ENCODE results near the gene GAPDHS. TPM values are rescaled to one million over a fixed set of nuclear protein-coding genes. Genes with fewer than 3 reads are reported as not detected.

The GAPDHS gene
- total RNA-seq: not detected

- Histone ChIP-seq H3K27me3 (ENCODE audit: insufficient read depth, low read length) (peaks cover 3% of the 10 kb centered on the region), H3K4me1 (ENCODE audit: insufficient read depth, low read length) (peaks cover 9% of the 10 kb centered on the region), H3K9me3 (ENCODE audit: low read depth, low read length) (no peaks in the 10 kb centered on the region), H3K4me3 (ENCODE audit: low read length) (no peak within 1 kb of the TSS)
These were observed at the start of gene GAPDHS for GRCh38 chr19:35533201-35533821. TSS of gene GAPDHS (plus strand) at chr19:35533456. CDS start at chr19:35533528, 72 bp downstream.

GRCh38 chr19:35484252-35485036, 48.8 kb upstream of the GAPDHS start:
- Histone ChIP-seq H3K27me3 (ENCODE audit: insufficient read depth, low read length) (no peaks in the 10 kb centered on the region), H3K4me3 (ENCODE audit: low read length) (no peak overlapping the region), H3K4me1 (ENCODE audit: insufficient read depth, low read length) (no peaks in the 10 kb centered on the region), H3K9me3 (ENCODE audit: low read depth, low read length) (no peaks in the 10 kb centered on the region)

- no peak overlapping the region for H3K4me3 ChIP-seq (ENCODE audit: low read length)
These were observed 47.0 kb upstream of the GAPDHS start for GRCh38 chr19:35486268-35486708.

GRCh38 chr19:35487656-35488182, 45.5 kb upstream of the GAPDHS start:
- H3K9me3 ChIP-seq (ENCODE audit: low read depth, low read length): no peaks in the 10 kb centered on the region
- no peaks in the 10 kb centered on the region for H3K27me3 ChIP-seq (ENCODE audit: insufficient read depth, low read length)
- no peak overlapping the region for H3K4me3 ChIP-seq (ENCODE audit: low read length)
- H3K4me1 ChIP-seq (ENCODE audit: insufficient read depth, low read length): no peaks in the 10 kb centered on the region

More at GRCh38 chr19:35486268-35486708, 47.0 kb upstream of the GAPDHS start:
- no peaks in the 10 kb centered on the region for H3K9me3 ChIP-seq (ENCODE audit: low read depth, low read length)
- H3K27me3 ChIP-seq (ENCODE audit: insufficient read depth, low read length): no peaks in the 10 kb centered on the region
- H3K4me1 ChIP-seq (ENCODE audit: insufficient read depth, low read length): no peaks in the 10 kb centered on the region

- Histone ChIP-seq H3K4me3 (ENCODE audit: low read length) (no peak overlapping the region), H3K27me3 (ENCODE audit: insufficient read depth, low read length) (no peaks in the 10 kb centered on the region)
These were observed 44.6 kb upstream of the GAPDHS start for GRCh38 chr19:35488677-35489076.

GRCh38 chr19:35490364-35490763, 42.9 kb upstream of the GAPDHS start, which contains the start of gene KRTDAP:
TSS of gene KRTDAP (minus strand) at chr19:35490464. CDS start at chr19:35490442, 22 bp downstream.
- H3K9me3 ChIP-seq (ENCODE audit: low read depth, low read length): no peaks in the 10 kb centered on the region
- peaks cover 3% of the 10 kb centered on the region for H3K4me1 ChIP-seq (ENCODE audit: insufficient read depth, low read length)
- H3K4me3 ChIP-seq (ENCODE audit: low read length): no peak within 1 kb of the TSS
- H3K27me3 ChIP-seq (ENCODE audit: insufficient read depth, low read length): no peaks in the 10 kb centered on the region

More at GRCh38 chr19:35488677-35489076, 44.6 kb upstream of the GAPDHS start:
- Histone ChIP-seq H3K4me1 (ENCODE audit: insufficient read depth, low read length) (no peaks in the 10 kb centered on the region), H3K9me3 (ENCODE audit: low read depth, low read length) (no peaks in the 10 kb centered on the region)

- Histone ChIP-seq H3K9me3 (ENCODE audit: low read depth, low read length) (no peaks in the 10 kb centered on the region), H3K4me3 (ENCODE audit: low read length) (no peak overlapping the region), H3K4me1 (ENCODE audit: insufficient read depth, low read length) (peaks cover 3% of the 10 kb centered on the region), H3K27me3 (ENCODE audit: insufficient read depth, low read length) (no peaks in the 10 kb centered on the region)
These were observed 41.4 kb upstream of the GAPDHS start for GRCh38 chr19:35491836-35492360.

GRCh38 chr19:35493971-35494370, 39.3 kb upstream of the GAPDHS start:
- H3K27me3 ChIP-seq (ENCODE audit: insufficient read depth, low read length): no peaks in the 10 kb centered on the region
- H3K4me3 ChIP-seq (ENCODE audit: low read length): no peak overlapping the region
- no peaks in the 10 kb centered on the region for H3K9me3 ChIP-seq (ENCODE audit: low read depth, low read length)
- peaks cover 3% of the 10 kb centered on the region for H3K4me1 ChIP-seq (ENCODE audit: insufficient read depth, low read length)

GRCh38 chr19:35495107-35496064, 37.9 kb upstream of the GAPDHS start:
- Histone ChIP-seq H3K4me3 (ENCODE audit: low read length) (no peak overlapping the region), H3K4me1 (ENCODE audit: insufficient read depth, low read length) (peaks cover 3% of the 10 kb centered on the region), H3K27me3 (ENCODE audit: insufficient read depth, low read length) (no peaks in the 10 kb centered on the region), H3K9me3 (ENCODE audit: low read depth, low read length) (no peaks in the 10 kb centered on the region)

GRCh38 chr19:35497406-35497805, 35.9 kb upstream of the GAPDHS start:
- peaks cover 3% of the 10 kb centered on the region for H3K4me1 ChIP-seq (ENCODE audit: insufficient read depth, low read length)
- no peaks in the 10 kb centered on the region for H3K27me3 ChIP-seq (ENCODE audit: insufficient read depth, low read length)
- H3K4me3 ChIP-seq (ENCODE audit: low read length): no peak overlapping the region
- no peaks in the 10 kb centered on the region for H3K9me3 ChIP-seq (ENCODE audit: low read depth, low read length)

GRCh38 chr19:35498220-35498619, 35.0 kb upstream of the GAPDHS start:
- Histone ChIP-seq H3K9me3 (ENCODE audit: low read depth, low read length) (no peaks in the 10 kb centered on the region), H3K4me3 (ENCODE audit: low read length) (no peak overlapping the region), H3K4me1 (ENCODE audit: insufficient read depth, low read length) (peaks cover 3% of the 10 kb centered on the region), H3K27me3 (ENCODE audit: insufficient read depth, low read length) (no peaks in the 10 kb centered on the region)

- no peak overlapping the region for H3K4me3 ChIP-seq (ENCODE audit: low read length)
- H3K9me3 ChIP-seq (ENCODE audit: low read depth, low read length): no peaks in the 10 kb centered on the region
- H3K4me1 ChIP-seq (ENCODE audit: insufficient read depth, low read length): peaks cover 3% of the 10 kb centered on the region
- H3K27me3 ChIP-seq (ENCODE audit: insufficient read depth, low read length): no peaks in the 10 kb centered on the region
These were observed 34.2 kb upstream of the GAPDHS start for GRCh38 chr19:35498984-35499527.

- Histone ChIP-seq H3K9me3 (ENCODE audit: low read depth, low read length) (no peaks in the 10 kb centered on the region), H3K27me3 (ENCODE audit: insufficient read depth, low read length) (no peaks in the 10 kb centered on the region), H3K4me3 (ENCODE audit: low read length) (no peak overlapping the region), H3K4me1 (ENCODE audit: insufficient read depth, low read length) (no peaks in the 10 kb centered on the region)
These were observed 32.6 kb upstream of the GAPDHS start for GRCh38 chr19:35500611-35501010.

- Histone ChIP-seq H3K27me3 (ENCODE audit: insufficient read depth, low read length) (no peaks in the 10 kb centered on the region), H3K4me1 (ENCODE audit: insufficient read depth, low read length) (no peaks in the 10 kb centered on the region), H3K9me3 (ENCODE audit: low read depth, low read length) (no peaks in the 10 kb centered on the region), H3K4me3 (ENCODE audit: low read length) (no peak overlapping the region)
These were observed 31.6 kb upstream of the GAPDHS start for GRCh38 chr19:35501684-35502083.
